Activated T-cell treated with anti-CD3 and anti-CD28 coated beads for 48 hours (primary cell): ENCODE data around the gene SKIC8.

Experiments used
- DNase-seq: peaks from one replicate; pipeline ENCODE4 v3.0.0-alpha.2; 2020; ENCODE audit warnings: low read depth

The SKIC8 gene

DNA sequence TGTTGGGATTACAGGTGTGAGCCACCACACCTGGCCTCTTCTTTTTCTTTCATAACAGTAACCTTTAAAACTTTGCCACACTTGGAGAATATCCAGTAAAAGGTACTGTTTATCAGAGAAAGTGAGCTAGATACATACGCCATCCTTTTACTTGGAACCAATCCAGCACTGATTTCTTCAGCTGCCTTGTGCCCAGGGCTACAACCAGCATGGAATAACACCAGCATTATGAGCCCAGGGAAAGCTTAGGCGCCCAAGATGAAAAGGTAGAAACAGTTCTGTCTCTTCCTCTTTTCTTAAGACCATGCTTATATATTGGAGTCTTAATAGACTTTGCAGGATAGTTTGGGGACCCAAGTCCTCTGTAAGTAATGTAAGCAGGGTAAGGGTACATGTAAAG, 8.4 kb downstream of the SKIC8 start:
- DNase-seq, result no peak

DNA sequence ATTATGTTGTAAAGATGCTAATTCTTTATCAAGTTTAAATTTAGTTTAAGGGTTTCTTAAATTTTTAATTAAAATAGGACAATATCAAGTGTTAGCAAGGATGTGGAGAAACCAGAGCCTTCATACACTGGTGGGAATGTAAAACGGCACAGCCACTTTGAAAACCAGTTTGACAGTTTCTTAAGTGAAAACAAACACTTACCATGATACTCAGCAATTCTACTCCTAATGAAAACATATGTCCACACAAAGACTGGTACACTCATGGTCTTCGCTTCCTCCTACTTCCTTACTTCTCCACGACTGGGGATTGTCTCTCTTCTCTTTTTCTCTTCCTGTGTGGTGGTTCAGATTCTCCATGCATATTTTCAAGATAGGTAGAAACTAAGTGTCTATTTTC, 9.2 kb downstream of the SKIC8 start:
- DNase-seq, result no peak

DNA sequence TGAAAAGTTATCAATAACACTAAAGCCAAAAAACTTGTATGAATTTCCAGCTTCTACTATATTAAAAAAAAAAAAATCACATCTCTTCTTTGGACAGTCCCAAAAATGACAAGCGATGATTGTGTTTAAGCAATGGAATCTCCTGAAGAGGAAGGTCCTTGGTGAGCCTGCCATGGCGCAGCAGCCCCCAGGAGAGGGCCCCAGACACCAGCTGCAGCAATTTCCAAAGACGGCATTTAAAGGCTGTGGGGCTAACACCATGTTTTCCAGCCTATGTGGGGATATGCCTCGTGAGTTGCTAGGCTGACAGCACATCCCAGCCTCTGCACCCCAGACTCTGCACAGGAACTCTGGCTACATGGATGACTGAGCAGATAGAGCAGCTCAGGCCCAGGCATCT, 14.7 kb downstream of the SKIC8 start:
- no peak for DNase-seq

- DNase-seq, result no peak
Measured at GRCh38 chr15:78282324-78282723, 17.1 kb downstream of the SKIC8 start.

GRCh38 chr15:78280319-78281072, 18.9 kb downstream of the SKIC8 start:
- DNase-seq, result no peak

DNA sequence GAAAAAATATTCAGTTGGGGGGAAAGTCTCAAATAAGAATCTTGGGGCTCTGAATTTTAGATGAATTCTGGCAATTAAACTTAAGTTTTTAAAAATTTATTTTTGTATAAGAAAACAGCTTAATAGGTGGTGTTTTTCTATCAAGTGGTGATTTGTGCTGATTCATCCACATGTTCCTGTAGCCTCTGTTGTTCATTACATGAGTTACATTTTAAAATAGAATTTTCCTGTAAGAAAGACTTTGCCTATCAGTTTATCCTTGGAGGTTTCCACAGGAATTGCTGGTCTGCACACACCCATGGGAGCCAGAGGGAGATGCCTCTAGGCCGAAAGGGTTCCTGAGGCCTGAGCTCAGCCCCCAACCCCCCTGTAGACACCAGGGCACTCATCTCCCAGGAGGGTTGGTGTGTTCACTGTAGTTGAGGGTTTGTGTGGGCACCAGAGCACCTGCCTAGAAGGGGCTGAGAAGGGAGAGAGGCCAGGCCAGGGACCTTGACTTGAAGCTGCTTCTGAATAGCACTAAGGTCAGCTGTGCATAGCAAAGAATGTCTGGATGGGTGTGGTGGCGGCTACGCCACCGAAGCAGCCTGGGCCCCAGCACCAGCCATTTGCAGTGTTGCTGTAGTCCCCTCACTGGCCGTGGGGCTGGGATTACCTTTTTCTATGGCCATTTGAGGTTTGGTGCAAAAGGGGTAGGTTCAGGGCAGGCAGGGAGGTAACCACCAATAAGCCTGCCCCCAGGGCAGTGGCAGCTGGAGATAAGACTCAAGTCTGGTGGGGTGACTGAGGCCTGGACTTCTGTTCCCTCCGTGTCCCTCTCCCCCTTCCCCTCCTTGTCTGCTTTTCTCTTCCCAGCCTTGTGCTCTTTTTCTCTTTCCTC, 23.1 kb downstream of the SKIC8 start:
- no peak for DNase-seq

GRCh38 chr15:78274994-78275393, 24.4 kb downstream of the SKIC8 start:
- no peak for DNase-seq

GRCh38 chr15:78272776-78273175, 26.6 kb downstream of the SKIC8 start:
- no peak for DNase-seq

GRCh38 chr15:78272316-78272715, 27.1 kb downstream of the SKIC8 start:
- DNase-seq, result no peak

GRCh38 chr15:78266806-78267205, 32.6 kb downstream of the SKIC8 start:
- no peak for DNase-seq

DNA sequence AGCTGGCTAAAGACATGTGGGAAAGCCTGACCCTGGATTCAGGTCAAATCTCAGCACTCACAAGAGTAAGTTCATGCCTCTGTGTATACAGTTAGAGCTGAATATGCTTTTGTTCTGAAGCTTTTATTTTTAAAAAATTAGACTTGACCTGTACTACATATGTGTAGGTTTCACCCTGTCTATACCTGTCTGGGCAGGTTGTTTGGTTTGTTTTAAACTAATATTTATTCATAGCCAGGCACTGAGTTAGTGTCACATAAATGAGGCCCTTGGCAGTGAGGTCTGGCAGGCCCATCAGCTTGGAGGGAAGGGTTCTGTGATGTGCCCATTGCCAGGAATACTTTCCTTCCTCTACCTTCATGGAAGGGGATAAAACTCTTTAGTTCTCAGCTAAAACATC, 33.2 kb downstream of the SKIC8 start:
- DNase-seq, result no peak

DNA sequence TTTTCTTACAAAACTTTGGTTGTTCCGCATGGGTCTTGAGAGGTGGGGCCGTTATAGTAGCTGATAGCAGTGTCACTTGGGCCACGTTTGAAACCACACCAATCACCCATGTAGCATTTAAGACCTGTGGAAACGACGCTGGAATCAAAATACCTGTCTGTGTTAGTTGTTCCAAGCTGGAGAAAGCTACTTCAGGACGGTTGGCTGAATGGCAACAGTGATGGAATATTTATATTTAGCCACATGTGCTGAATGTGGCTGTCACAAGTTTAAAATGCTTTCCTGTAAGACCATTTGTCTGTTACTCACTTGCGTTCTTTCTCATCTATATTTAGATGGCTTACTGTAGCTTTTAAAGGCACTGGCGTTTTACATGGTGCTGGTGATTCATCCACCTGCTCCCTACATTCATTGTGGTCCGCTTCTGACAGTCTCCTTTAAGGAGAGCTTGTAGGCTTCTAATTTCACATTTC, 33.6 kb downstream of the SKIC8 start:
- DNase-seq, result no peak

DNA sequence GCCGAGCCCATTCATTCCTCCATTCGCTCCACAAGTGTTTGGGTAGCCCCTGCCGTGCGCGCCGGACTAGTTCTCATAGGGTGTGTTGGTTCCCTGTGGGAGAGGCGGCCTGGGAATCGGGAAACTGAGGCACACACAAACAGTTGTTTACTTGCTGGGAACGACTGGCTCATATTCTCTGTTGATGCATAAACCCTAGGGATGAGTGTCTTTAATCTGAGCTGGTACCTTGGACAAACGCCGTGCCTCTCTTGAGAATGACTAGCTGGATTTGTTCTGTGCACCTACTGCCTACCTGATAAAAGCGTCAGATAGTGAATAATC, 34.3 kb downstream of the SKIC8 start:
- no peak for DNase-seq

- peak; percentile 46 for DNase-seq
Measured at GRCh38 chr15:78264304-78265136, 34.9 kb downstream of the SKIC8 start, which contains the start of gene DNAJA4. Gene DNAJA4, plus strand, starts transcription at chr15:78264562. Its CDS starts 202 bp downstream, at chr15:78264764.

GRCh38 chr15:78263907-78264303, 35.5 kb downstream of the SKIC8 start:
- no peak for DNase-seq

DNA sequence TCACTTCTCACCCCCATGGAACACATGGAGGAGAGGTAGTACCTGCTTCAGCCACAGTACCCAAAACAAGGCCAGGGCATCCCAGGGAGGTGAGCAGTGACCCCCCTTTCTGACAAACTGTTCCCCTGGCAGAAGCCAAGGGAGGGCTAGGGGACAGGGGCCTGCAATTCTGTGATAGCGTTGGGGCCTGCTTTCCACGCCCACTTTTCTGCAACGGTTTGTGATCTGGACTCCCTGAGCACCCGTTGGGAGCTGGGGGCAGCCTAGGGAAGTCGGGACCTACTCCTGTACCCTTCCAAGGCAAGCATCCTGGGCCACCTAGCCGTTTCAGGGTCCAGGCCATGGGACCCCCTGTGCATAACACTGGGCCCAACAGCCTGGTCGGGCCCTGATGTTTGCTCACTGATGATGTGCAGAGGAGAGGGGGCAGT, 36.0 kb downstream of the SKIC8 start:
- DNase-seq, result no peak

DNA sequence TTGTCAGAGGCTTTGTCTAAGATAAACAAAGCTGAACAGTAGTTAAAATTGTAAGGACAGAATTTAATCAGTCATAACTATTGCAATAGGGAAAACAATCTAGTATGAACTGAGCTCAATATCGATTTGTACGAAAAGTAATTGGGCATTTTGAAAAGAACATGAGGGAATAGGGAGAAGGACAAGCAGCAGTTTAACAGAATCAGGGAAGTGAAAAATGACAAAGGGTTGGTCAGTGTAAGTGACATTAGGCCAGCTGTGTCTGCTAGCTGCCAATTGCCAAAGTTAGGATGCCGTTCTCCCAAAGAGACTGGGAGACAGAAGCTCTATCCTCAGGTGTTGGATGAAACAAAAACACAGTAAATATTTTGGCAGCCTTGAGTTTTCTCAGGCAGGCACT, 38.3 kb downstream of the SKIC8 start:
- DNase-seq, result no peak

DNA sequence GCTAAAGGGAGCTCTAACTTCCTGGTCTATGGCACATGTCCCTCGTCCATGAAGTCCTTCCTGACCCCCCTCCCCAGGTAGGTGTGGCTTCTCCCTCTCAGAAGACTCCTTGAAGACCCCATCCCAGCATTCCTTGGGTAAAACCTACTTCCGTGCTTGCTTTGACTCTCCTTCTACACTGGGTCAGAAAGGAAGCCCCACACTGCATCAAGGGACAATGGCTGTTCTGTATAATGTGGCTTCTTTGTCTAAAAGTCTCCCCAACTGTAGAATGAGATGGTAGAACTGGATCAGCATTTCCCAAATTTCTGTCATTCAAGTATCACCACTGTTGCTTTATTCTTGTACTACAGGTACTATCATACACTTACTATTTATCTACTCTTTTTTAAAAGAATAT, 38.9 kb downstream of the SKIC8 start:
- no peak for DNase-seq

DNA sequence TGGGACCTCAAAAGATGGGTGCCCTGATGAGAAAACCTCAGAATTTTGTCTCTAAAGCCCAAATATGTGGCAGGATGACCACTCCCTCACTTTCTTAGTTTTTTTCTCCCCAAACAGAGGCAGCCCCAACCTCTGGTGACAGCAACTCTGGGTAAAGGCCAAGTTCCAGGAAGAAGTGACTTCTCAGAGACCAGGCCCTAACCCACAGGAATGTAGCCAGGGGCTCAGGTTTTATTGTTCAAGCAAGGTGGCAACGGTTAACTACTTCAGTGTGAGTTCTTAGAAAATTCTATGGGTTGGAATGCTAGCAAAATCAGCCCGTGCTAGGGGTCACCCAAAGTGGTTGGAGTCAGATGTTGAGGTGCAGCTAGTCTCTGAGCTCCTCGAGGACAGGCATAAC, 40.2 kb downstream of the SKIC8 start:
- no peak for DNase-seq

- DNase-seq, result no peak
Measured at GRCh38 chr15:78257681-78258080, 41.7 kb downstream of the SKIC8 start.

GRCh38 chr15:78256044-78256437, 43.4 kb downstream of the SKIC8 start:
- no peak for DNase-seq

GRCh38 chr15:78255421-78256043, 43.9 kb downstream of the SKIC8 start:
- no peak for DNase-seq
